HG02943 (cell line): ENCODE results near the gene TMEM53.
A peak's percentile ranks its signal among the peaks of the same experiment; 100 is the strongest.
"Not testable (repeated sequence)": the region's sequence is repeated elsewhere in the genome, so short reads cannot be mapped to it uniquely, and the experiment has no call there.

ENCODE experiments used
- ATAC-seq: cut with Tn5 transposase; IDR thresholded peaks from one replicate; pipeline ENCODE4 v1.9.1; 2021; ENCODE audit warnings: mild to moderate bottlenecking, low read depth, moderate library complexity; ENCODE audit not compliant: unreplicated experiment

The TMEM53 gene

DNA sequence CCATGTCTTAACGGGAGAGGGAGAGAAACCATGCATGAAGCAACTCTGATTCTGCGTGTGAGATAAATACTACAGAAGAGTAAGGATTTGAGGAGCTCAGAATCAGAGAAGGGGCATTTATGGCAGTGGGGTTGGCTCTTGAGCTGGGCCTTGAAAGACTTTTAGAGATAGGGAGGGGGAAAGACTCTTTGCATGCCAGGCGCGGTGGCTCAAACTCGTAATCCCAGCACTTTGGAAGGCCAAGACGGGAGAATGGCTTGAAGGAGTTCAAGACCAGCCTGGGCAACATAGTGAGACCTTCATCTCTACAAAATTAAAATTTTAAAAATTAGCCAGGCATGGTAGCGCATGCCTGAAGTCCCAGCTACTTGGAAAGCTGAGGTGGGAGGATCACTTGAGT lies 905 bp upstream of the TMEM53 start:
- no peak for ATAC-seq

DNA sequence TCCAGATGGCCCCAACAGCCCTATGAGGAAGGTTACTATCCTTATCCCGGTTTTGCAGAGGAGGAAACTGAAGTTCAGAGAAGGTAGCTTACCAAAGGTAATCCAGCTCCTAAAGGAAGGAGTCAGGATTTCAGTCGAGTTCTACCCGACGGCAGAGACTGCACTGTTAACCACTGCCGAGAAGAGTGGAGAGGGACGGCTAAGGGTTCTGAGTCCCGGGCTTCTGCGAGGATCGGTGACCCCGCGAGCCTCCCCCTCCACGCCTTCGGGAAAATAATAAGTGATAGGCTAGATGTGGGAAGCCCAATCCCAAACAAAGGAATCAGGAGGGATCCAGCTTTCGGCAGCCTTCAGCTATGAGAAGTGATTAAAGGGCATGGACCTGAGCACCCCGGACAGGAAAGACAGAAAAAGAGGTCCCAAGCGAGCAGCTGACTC lies 587 bp downstream of the TMEM53 start:
- peak; percentile 2 for ATAC-seq

DNA sequence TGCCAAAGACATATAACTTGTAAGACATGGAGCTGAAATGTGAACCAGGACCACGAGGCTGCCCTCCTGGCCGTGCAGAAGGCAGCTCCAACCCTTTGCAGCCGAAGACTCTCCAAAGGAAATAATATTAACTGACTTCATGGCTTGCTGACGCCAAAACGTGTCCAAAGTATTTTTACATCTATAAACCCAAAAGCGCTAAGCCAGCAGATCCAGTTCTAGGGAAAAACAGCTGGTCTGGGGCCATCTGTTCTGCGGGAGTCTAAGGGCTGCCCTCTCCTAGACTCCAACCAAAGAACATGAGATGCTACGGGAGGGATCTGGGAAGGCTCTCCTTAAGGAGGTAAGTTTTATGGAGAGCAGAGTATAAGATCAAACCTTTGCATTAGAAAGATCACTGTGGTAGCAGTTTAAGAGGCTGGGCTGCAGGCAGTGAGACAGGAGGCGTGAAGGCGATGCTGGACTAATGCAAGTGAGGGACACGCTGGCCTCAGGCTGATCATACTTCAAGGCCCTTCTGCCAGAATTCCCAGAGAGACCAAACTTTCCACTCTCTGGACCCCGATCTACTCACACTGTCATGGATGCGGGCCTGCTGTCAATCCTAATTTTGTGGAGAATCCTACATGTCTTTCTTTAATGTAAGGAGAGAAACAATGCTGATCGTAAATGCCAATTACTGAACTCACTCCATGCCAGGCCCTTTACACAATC lies 1.2 kb downstream of the TMEM53 start:
- no peak for ATAC-seq

DNA sequence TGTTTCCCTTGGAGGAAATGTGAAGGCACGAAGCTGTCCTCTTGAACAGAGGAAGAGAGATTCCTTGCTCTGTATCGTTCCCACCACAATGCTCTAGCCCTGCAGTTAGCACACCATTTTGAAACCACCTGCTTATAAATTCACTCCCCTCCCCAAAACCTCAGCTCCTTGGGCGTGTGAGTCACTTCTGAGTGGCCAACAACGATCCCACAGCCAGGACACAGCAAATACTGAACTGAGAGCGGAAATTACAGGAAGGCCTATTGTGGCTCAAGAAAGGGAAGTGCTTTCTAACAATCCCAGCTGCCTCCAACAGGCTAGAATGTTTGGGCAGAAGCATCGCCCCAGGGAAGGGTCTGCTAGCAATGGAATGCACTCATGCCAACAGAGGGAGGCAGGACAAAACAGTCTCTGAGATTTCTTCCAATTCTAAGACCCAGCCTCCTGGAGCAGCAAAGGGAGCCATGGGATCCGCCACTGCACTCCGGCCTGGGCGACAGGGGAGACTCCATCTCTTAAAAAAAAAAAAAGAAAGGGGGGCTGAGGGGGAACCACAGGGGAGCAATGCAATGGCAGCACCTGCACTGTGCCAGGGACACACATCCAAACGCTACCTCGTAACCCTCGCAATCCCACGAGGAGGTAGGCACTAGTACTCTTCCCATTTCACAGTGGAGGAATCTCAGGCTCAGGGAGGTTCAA lies 1.9 kb downstream of the TMEM53 start:
- ATAC-seq: no peak

DNA sequence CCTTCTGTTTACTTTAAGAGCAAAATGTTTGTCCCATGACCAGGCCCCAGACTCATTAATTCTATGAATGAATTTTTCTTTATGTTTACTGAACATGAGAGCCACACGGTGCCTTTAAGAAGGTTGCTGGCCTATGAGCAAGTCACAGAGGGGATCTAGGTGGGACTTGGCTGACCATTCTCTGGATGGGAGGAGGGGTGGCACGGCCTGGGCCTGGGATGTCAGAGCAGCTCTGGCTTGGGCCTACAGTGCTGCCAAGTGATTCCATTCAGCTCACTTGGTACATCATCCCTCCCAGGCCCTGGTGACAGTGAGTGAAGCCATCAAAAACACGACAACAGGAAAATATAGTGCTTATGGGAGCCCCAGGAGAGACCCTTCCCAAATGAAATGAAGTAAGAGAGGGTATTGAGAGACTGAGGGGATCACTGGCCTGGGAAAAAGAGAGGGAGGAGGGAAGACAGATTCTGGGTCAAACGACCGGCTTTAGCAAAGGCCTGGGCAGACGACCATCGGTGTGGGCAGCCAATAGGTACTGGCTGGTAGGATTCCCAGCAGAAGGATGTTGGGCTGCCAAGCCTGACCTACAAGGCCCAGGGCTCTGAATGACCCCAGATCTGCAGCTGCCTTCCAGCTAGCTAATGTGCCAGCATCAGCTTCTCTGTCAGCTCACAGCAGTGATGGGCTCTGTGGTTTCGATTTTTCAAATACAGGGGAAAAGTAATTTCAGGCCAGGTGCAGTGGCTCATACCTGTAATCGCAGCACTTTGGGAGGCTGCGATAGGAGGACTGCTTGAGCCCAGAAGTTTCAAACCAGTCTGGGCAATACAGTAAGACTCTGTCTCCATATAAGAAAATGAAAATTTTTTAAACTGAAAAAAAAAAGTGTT lies 3.3 kb downstream of the TMEM53 start:
- no peak for ATAC-seq

DNA sequence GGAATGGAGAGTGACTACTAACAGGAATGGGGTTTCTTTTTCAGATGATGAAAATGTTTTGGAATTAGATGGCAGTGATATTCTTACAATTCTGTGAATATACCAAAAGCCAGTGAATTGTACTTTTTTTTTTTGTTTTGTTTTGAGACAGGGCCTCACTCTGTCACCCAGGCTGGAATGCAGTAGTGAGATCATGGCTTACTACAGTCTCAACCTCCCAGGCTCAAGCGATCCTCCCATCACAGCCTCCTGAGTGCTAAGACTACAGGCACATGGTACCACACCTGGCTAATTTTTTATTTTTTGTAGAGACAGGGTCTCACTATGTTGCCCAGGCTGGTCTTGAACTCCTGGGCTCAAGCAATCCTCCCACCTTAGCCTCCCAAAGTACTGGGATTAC lies 7.6 kb downstream of the TMEM53 start:
- ATAC-seq: not testable (repeated sequence)

DNA sequence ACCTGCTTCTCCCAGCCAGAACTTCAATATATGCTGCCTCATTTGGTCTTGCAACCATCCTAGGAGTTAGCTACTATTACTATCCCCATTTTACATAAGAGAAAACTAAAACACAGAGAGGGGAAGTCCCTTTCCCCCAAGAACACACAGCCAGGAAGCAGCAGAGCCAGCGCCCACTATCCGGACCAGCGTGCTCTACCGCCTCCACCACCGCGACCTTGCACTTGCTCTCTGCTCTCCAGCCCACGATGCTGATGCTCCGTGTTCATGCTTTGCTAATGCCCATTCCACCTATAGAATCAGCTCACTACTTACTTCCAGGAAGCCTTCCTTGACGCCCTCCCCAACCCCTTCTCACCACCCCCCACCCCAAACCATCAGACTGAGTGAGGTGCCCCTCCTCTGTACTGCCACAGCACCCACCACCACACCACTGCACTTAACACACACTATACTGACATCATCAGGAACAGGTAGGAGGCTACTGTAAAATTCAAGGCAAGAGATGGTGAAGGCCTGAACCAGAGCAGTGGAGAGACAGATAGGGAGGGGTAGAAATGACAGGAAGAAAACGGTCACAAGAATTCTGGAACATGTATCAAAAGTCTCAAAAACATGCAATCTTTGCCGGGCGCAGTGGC lies 9.4 kb downstream of the TMEM53 start:
- ATAC-seq: no peak

DNA sequence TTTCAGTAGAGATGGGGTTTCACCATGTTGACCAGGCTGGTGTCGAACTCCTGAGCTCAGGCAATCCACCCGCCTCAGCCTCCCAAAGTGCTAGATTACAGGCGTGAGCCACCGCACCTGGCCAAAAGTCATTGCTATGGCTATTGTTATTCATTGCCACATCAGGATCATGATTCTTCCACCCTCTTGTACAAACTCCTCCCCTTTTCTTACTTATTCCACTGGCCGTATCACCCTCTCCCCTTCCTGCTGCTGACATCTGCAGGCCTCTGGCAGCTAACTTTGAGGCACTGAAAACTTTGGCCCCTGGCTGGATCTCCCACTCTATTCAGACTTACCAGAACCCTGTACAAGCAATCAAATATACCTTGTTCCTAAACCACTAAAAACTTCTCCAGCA lies 10.9 kb downstream of the TMEM53 start:
- no peak for ATAC-seq

DNA sequence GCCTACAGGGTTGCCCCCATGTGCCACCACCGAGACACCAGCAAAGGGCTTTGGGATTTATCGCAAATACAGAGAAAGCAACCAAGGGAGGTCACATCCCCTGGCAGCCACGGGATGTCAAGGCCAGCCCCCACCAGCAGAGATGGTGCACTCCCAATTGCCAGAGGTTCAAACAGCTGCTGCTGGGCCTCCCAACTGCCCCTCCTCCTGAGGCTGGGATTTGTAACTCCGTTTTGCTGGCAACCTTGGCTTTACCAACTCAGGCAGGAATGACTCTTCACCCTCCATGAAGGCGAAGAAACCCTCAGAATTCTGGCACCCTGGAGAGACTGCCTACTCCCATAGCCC lies 11.6 kb downstream of the TMEM53 start:
- ATAC-seq: no peak

DNA sequence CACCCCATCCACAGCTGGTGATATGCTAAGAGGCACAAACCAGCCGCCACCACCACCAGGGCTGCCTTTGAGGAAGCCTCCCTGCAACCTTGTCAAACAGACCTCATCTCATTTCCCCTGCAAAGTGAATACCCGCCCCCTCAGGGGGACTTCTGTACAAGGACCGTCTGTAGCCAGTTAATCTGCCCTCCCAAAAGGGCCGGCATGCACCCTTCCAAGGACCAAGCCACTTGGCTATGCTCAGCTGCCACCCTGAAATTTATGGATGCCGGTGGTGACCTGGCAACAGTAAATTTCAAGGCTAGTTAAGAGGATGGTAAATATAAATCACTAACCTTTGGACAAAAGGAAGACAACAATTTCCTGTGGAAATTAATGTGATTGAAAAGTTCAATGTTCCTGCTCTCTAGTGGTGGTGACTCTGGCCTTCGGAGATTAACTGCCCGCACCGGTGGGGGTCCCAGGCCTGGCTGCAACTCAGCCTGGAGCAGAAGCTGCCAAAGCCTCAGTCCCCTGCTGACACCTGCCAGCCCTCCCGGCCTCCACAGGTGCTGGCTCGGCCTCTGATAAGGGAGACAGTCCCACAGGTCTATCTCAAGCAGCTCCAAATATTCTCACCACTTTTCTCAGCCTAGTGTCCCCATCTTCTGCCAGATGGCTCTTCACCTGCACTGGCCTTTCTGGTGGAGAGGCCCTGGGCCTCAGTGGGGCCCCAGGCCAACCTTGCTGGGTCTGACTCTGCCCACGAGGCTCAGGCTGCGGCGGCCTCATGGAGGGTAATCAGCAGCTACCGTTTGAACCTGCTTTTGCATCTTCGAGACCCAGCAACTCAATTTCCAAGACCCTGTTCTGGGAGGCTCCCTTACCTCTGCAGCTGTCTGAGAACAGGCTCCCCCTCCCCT lies 12.2 kb downstream of the TMEM53 start:
- no peak for ATAC-seq

DNA sequence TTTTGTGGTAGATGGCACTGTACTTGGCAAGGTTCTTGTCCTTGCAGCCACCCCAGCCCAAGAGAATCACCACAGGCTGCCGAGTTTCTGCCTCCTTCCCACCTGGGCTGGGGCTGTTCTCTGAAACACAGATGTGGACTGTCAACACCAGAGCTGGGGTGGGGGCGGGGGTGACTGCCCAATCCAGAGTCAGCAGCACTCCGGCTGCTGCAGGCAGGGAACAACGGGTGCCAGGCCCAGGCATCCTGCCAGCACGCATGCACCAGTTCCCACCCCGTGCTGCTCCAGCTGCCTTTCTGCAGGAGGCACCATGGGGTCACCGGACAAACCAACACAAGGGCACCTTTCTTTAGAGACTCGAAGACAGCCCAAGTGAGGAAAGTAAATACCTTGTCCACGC lies 14.1 kb downstream of the TMEM53 start:
- ATAC-seq: no peak

DNA sequence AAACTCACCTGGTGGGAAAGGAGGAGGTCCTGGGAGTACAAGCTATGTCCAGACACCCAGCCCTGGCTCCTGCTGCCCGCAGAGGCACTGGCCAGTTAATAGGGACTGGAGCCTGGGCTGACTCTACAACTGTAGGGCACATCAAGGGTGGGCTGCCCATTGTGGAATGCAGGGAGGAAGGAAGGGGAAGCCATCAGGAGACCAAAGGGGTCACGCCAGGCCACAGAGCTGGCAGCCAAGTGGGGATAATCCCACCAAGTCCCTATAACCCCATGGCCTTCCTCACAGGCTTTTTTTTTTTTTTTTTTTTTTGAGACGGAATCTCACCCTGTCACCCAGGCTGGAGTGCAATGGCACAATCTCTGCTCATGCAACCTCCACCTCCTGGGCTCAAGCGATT lies 14.7 kb downstream of the TMEM53 start:
- no peak for ATAC-seq

DNA sequence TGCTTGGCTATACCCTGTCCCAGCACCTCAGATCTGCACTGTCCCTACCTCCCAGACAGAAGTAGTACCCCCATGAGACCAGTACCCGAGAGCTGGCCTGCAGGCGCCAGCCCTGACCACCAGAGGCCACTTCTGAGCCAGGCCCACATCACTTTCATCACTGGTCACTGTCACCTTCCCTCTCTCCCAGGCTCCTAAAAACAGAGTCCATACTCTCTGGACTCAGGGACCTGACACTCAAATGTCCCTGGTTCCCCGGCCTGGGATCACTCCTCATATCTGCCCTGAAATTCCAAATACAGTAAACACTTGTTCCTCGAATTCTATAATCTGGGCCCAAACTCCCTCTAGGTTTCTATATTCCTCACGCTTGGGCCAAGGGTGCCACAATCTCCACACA lies 18.7 kb downstream of the TMEM53 start:
- ATAC-seq: no peak

DNA sequence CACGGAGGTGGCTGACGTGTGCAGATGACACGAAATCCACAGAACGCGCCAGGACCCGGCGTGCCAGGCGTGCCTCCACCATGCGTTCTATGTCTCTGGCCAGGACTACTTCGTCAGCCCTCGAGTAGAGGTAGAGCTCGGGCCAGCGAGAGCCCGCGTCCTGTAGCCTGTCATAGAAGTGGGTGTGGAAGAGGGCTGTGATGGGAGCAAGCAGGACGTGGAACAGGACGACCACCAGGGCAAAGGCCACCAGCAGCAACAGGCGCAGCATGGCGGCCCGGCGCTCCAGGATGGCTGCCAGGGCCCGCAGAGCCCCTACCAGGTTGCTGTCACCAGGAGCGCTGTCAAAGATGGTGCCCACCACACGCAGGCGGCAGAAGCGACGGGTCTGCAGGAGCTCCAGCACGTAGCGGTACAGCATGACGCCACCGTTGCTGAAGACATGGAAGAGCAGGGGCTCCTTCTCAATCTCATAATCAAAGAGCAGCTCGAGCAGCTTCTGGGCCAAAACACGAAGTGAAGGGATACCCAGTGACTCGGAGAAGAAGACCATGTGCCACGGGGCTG lies 19.6 kb downstream of the TMEM53 start:
- no peak for ATAC-seq

DNA sequence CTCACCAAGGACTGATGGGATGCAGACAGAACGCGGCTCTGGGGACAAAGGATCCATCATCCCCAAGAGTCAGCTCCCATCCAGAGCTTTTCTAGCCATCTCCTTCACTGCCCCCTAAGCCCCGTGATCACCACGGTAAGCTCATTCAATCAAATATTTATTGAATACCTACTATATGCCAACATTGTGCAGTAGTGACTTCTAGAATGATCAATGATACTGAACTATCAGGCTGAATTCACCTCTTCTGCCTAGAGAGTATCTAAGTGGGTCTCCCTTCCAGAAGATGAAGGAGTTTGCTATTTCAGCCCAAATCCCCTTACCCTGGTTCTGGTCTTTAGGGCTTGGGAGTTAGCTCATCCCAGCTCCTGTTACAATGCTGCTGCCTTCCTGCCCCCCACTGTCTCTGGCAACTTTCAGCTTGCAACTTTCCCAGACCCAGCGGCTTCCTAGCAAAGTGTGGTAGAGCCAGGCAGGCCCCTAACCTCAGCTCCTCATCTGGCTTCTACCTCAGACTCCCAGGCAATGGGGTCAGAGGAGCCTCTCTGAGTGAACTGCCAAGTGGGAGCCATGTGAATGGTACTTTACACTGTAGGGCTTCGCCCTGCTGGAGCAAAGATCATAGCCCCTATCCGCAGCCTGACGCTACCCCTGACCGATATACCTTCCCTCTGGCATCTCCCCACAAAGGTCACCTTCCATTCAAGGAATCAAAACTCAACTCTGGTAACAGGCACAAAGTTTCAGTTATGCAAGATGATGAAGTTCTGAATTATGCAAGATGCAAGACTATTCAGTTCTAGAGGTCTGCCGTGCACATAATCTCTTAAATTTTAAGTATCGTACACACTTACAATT lies 20.9 kb downstream of the TMEM53 start:
- no peak for ATAC-seq

DNA sequence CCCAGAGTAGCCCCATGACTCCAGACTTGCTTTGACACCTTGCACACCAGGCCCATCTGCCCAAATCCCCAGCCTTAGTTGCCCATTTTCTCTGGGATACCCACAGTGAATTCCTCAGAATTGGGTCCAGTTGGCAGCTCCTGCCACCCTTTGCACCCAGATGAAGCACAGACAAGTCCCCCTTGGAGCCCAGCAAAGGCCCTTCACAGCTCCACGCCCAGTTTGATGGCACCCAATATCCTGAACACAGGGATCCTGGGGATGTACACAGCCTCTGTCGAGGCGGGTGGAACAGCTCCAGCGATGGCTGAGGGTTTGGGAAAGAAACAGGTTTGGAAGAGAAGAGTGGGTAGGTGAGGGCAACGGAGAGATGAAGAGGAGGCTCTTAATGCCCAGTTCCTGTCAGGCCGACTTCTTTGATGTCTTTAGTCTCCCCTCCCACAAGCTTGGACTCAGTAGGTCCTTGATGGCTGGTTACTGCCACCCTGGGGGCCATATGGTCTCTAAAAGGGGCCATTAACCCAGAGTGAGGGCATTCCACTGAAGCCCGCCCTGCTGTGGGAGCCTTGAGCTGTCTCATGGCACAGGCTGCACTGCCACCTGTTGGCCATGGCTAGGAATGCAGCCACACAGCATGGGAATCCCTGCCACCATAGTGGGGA lies 21.7 kb downstream of the TMEM53 start:
- no peak for ATAC-seq

DNA sequence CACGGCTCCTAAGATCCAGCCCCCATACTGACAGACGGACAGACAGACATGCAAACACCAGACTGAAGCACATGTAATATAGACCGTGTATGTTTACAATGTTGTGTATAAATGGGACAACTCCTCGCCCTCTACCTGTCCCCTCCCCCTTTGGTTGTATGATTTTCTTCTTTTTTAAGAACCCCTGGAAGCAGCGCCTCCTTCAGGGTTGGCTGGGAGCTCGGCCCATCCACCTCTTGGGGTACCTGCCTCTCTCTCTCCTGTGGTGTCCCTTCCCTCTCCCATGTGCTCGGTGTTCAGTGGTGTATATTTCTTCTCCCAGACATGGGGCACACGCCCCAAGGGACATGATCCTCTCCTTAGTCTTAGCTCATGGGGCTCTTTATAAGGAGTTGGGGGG lies 23.2 kb downstream of the TMEM53 start:
- no peak for ATAC-seq

DNA sequence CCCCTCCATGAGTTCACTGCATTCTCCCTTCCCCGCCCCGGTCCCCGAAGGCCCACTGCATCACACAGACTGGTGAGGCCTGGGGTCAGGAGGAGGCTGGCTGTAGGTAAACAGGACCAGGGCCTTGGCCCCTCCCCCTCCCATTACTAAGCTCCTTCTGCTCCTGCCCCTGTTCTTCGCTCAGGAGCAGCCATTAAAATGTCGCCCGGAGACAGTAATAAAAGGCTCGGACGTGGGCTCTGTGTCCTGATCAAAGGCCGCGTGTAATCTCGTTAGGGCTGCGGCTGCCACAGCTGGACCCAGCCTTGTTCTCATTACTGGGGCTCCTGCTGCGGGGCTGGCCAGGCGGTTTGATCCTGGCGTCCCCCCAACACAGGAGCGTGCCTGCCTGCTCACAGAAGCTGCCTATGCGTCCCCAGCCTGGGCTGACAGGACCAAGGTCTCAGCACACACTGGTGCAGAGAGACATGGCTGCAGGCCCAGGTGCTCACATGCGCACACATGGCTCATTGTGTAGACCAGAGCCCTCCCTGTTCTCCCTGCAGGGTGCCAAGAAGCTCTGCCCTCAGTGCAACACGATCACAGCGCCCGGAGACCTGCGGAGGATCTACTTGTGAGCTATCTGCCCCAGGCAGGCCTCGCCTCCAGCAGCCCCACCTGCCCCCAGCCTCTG lies 24.0 kb downstream of the TMEM53 start:
- ATAC-seq: no peak
